NOMO-1 treated with DMSO at 0.1 percent for 48 hours (cell line): ENCODE measurements around the gene SLC22A17.

Experiments used
- DNase-seq: peaks from one replicate; lab custom pipeline; 2025; ENCODE audit not compliant: unreplicated experiment; lab: John Stamatoyannopoulos, UW

SLC22A17 gene

DNA sequence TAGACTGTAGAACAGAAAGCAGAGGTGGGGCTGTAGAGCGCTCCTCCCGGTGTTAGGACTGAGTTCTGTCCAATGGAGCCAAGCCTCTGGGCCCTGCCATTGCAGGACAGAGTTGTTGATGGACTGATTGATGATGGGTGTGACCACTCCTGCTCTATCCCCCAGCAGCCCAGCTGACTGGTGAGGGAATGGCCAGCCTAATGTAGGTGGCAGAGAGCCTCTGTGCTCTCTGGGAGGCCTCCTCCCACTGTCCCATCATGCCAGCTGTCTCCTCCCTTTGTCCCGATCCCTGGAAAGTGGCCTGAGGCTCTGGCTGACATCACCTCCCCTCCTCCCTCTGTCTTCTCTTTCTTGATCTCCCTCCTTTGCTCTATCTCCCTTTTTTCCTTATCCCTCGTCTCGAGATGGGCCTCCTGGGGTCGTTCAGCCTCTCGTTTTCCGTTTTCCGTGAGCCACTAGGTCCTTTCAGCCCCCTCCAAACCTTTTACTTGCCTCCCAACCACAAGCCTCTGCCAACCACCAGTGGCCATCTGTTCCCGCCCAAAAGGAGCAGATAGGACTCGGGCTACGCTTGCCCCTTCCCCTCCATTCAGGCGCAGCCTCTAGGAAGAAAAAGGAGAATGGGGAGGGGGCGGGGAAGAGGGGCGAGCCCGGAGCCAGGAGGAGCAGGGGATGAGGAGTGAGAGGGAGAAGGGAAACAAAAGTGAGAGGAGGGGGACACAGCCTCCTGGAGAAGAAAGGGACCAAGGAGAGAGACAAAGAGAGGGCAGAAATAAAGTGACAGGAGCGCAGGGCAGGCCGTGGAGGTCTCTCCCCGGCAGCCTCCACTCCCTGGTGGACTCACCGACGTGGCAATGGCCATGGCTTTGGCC lies 11.7 kb upstream of the SLC22A17 start:
- no peak for DNase-seq

DNA sequence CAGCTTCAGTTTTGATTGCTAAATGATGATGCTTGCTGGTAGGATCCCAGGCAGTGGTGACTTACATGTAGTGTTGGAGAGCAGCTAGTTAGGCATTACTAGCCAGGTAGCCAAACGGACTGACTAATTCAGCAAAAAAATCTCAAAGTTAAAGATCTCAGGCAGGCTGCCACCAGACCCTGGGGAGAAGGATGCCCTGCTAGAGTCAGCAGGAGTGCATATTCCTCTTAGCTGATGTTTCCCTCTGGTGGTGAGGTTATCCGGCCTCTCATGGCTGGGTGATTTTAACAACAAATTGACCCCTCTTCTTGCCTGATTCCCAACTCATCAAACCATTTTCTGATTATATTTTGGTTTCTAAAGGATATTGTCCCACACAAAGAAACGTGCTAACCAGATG lies 9.5 kb upstream of the SLC22A17 start:
- DNase-seq = no peak

DNA sequence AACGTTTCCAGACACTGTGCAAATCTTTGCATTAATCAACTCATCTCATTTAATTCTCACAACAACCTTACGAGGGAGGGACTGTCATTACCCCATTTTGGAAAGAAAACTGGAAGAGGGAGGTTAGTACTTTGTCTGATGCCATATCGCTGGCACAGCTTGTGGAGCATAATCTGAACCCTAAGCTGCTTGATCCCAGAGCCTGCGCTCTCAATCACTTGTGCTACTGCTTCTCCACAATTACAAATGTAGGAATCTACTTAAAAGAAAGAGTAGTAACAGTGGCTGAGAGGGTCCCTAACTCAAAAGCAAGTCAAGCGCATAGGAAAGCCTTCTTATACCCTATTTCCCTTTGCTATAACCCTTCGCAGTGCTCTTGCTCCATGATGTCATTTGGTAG lies 9.1 kb upstream of the SLC22A17 start:
- no peak for DNase-seq

DNA sequence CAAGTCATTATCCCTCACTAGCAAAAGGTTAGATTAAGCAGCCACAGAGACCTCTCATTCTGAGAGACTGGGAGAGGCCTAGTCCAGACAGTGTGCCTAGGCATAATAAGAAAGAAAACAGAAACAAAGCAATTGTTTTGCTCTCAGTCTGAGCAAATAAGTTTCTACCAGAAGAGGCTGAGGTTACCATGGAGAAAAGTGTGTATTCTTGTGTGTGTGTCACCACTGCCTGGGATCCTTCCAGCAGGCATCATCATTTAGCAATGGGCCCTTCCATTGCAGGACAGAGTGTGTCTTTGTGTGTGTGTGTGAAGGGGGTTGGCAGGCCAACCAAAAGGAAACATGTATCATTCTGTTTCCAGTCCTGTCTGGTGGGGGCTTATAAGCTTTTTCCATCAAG lies 8.6 kb upstream of the SLC22A17 start:
- no peak for DNase-seq

DNA sequence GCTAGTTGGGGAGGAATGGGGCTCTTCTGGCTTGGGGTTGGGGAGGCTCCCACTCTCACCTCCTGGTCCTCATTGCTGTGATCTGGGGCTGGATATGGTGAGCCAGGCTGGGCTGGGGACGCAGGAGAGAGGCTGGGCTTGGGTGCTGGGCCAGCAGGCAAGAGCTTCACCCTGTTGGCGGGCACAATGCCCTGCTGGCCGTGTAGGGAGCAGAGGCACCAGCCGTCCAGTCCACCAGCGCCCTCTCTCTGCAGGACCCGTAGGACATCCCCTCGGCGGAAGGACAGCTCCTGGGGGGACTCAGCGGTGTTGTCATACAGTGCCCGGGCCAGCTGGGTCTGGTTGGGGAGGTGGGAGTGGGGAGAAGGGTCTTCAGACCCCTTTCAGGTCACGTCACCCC lies 7.8 kb upstream of the SLC22A17 start:
- no peak for DNase-seq

DNA sequence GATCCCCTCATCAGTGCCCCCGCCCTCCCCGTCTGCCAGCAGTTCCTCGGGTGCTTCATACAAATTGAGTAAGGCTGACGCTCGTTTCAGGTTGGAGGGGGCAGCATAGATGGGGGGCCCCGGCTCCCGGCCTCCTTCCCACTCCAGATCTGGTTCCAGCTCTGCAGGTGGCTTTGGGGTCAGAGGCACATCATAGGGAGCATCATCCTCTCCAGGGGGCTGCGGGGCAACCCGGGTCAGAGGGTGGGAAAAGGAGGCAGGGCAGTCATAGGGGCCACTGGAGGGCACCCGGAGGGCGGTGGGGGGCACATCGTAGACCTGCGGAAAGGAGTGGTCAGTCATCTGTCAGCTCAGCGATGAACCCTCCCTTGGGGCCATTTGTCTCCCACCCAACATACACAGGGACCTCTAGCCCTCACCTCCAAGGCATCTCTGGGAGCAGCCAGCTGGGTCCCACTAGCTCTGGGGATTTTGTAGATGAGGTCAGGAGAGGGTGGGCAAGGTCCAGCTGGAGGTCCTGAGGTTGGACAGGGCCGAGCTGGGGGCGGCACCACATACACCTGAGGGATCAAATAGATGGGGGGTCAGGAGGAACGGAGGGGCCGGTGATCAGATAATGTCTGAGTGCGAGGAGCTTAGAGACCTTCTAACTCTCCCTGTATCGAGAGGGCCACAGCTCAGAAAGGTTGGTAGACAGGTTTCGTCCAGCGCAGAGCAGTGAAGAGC lies 7.2 kb upstream of the SLC22A17 start:
- no peak for DNase-seq

DNA sequence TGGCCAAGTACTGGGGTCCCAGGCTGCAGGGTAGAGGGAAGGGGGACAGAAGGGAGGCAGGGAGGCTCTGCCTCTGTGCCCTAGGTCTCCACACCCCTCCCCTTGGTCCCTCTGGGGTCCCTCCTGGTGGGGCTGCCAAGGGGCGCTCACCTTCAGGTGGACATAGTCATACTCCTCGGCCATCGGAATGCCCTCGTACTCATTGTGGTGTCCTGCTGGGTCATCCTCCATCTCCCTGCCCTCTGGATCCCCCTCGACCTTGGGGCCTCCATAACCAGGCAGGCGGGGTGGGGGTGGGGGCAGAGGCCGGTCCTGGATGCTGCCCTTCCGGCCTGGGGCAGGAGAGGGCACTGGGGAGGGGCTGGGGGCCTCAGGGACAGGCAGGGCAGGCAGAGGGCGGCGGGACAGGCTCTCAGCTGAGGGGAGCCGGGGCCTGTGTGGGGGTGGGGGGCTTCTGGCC lies 6.5 kb upstream of the SLC22A17 start:
- no peak for DNase-seq

DNA sequence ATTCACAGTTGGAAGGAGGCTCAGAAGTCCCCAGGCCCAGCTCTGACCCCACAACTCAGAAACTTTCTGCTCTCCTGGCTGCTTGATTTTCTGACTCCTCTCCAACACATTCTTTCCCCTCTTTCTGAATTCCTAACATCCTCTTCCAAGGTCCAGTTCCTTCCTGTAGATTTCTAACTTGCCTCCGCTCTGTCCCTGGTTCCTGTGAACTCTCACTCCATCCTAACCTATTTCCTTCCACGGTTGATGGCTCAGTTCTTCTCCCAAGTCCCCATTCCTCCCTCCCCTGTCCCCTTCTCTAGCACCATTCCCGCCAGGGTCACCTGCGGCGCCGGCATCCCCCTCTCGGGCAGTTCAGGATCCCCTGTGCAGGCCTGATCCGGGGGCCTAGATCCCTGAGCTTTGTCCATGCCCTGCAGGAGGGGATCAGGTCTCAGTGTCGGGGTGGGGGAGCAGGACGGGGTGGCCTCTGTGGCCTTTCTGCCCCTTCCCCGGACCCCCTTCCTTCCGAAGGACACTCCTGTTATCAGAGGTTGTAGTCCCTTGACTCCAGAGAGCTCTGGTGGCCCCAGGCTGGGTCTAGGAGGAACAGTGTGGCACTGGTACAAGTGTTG lies 6.0 kb upstream of the SLC22A17 start:
- DNase-seq = no peak

DNA sequence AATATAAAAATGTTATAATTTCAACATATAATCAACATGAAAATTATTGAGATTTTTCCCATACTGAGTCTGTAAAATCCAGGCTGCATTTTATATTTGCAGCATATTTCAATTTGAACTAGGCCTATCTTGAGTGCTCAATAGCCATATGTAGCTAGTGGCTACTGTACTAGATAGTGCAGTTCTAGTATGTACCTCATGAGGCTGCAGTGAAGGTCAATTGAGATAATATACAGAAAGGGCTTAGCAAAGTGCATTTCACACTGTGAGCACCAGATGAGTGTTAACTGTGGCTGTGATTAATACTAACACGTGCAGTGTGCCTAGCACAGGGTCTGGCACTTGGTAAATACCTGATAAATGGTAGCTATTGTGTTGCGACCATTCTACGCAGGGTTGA lies 5.4 kb upstream of the SLC22A17 start:
- no peak for DNase-seq

DNA sequence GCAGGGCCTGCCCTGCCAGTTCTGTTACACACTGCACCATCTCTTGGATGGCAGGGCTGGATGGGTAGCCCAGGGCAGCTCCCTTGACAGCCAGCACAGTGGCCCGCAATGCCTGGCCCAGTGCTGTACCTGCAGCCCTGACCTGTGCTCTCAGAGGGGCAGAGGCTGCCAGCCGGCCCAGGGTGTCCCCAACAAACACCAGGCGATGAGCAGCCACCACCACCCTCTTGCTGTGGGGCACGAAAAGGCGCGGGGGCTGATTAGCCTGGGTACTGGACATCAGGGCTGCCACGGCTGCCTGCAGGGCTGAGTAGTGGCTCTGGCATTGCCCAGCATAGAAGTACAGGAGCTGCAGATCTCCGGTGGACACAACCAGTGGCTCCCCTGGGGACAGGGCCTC lies 4.6 kb upstream of the SLC22A17 start:
- no peak for DNase-seq

DNA sequence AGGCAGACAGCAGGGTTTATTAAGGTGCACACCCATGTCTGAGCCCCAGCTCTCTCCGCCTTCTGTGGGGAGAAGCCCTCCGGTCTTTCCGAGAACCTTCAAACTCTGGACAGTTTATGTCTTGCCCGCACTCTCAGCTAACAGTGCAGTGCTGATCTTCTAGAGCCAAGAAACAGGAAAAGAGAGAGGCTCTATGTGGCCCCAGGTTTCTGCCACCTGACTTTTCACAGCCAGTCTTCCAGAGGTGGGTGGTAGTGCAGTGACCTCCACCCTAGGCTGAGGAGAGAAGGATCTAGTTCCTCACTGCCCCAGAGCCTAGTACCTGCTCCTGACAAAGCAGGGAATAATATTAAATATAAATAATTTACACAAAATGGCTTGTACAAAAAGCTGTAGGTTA lies 4.0 kb upstream of the SLC22A17 start:
- no peak for DNase-seq

DNA sequence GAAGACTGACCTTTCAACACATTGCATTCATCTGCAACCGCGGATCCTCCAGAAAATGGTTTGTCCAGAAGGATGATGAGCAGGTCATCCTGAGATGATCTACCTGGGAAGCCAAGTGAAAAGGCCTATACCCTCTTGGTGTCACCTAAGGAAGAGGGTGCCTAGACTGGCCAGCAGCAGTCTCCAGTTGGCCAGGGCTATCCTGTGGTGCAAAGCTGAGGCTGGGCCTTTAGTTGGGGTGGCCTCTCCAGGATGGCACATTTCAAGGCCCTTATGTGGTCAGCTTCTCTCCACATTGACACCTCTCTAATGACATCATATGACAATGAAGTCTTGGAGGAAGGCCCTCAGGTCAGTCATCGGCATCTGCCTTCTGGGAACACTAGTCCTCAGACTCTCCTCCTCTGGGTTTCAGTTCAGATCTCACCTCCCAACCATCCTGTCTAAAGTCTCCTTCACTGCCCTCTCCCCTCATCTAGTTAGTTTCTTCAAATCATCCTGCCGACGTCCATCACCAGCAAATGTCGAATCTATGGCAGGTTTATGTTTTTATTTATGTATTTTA lies 3.3 kb upstream of the SLC22A17 start:
- no peak for DNase-seq

DNA sequence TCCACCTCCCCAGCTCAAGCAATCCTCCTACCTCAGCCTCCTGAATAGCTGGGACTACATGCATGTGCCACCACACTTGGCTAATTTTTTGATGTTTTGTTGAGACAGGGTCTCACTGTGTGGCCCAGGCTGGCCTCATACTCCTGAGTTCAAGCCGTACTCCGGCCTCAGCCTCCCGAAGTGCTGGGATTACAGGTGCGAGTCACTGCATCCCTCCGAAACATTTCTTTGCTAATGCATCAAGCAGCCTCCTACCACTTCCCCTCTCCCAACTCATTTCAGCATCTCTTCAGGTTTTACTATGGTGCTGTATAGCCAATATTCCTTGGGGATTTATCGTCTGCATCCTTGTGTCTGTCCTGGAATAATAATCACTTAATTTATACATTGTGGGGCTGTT lies 2.3 kb upstream of the SLC22A17 start:
- no peak for DNase-seq

DNA sequence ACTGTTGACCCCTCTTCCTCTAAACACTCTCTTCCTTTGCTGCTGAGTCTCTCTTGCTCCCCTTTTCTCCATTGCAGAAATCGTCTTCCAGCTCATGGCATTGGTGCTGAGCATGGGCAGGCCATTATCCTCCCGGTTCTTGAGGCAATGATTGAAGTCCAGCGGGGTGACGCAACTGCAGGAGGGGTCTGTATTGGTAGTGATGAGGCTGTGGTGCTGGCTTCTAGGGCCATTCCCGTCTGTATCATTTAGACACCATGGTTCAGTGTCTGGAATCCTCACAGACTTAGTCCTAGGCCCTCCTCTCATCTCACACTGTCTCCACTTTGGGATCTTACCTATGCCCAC lies 720 bp upstream of the SLC22A17 start:
- DNase-seq = no peak

DNA sequence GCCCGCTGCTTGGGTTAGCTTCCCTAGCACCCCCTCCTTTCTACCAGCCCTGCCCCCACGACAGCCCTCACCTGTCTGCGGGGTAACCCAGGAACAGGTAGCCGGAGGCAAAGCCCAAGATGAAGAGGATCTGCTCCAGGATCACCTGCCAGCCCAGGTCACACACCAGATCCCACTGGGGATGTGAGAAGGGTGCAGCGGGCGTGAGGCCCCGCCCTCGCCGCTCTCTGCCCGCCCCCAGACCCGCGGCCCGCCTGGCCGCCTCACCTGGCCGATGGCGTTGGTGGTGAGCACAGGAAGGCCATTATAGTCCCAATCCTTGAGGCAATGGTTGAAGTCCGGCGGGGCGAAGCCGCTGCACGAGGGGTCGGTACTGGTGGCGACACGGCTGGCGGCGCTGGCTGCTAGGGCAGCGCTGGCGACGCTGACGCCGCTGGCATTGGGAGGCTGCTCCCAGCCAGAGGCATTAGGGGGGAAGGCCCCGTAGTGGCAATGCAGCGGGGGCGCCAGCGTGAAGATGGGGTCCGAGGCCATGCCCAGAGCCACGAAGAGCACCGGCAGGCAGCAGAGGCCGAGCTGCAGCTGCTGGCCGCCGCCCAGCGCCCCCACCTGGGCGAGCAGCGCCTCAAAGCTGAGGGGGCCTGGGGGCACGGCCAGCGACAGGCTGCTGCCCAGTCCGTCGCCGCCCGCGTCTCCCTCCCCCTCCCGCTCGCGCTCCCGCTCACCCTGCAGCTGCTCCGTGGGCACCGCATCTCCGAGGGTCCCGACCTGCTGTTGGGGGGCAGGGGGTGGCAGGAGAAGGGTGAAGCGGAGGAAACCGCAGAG lies 794 bp downstream of the SLC22A17 start:
- no peak for DNase-seq

DNA sequence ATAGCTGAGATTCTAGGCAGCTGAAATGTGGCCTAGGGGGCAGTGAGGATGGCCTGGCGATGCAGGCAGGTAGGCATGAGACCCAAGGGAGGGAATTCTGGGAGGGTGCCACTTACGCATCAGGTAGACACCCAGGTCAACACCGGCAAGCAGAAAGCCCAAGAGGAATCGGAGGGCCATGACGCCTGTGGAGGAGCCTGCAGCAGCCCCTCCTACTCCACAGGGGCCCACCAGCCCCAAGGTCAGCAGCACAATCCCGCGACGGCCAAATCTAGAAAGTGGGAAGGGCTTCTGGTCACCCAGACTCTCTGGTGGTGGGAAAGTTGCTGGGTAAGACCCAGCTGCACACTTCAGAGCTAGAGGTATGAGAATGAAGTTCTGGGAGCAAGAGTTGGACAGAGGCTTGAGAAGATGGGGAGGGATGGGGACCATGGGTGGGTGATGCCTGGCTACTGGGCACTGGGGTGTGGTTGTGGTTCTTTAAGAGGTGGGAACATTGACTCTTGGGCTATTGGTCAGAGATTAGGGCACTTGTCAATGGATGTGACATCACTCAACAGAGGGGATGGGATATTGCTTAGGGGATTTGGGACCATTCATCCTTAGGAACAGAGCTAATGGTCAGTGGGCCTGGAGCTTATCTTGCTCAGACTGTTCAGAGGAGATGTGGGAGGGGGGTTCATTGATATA lies 3.4 kb downstream of the SLC22A17 start:
- DNase-seq = no peak

DNA sequence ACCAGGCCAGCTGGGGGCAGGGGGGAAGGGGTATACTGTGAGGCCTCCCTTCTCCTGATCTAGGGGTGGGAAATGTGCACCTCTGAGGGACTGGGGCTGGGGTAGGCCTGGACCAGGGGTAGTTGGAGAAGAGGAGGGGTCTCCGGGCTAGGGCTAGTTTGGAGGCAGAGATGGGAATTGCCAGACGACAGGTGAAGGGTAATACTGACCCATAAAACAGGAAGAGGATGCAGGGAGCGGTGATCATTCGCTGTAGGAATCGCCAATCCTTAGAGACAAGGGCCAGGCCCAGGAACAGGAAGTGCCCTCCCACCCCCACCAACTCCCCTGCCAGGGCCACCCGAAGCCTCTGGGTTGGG lies 4.4 kb downstream of the SLC22A17 start:
- no peak for DNase-seq

DNA sequence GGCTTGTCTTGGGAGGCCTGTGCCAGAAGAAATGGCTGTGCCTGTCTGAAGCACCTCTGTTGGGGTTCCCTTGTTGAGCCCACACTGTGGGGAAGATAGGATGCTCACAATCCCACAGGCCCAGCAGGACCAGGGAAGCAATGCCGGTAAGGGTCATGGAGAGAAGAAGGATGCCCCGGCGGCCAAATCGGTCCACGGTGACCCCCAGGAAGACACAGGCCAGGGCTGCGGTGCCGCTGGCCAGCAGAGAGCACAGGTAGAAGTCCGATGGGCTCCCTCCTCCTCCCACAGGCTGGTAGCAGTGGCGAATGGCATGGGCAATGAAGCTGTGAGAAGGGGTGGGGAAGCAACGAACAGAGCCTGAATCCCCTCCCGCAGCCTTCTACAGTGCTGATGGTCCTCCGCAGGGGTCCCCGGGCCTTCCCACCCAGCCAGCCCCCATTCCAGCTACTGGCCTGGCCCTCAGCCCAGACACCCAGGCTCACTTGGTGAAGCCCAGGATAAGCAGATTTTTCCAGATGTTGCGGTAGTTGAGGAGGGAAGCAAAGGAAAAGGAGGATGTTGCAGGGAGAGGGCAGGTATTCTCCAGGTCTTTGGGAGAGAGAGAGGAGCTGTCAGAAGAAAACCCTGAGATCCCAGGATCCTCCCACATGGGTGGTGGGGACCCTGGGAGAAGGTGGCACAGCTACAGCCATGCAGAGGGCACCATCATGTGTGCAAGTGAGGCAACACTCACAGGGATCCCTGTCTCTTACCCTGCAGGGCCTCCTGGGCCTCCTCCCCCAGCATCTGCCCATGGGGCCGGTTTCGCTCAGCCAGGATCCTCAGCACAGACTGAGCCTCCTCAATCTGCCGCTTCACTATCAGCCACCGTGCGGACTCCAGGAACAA lies 5.0 kb downstream of the SLC22A17 start:
- DNase-seq = no peak

DNA sequence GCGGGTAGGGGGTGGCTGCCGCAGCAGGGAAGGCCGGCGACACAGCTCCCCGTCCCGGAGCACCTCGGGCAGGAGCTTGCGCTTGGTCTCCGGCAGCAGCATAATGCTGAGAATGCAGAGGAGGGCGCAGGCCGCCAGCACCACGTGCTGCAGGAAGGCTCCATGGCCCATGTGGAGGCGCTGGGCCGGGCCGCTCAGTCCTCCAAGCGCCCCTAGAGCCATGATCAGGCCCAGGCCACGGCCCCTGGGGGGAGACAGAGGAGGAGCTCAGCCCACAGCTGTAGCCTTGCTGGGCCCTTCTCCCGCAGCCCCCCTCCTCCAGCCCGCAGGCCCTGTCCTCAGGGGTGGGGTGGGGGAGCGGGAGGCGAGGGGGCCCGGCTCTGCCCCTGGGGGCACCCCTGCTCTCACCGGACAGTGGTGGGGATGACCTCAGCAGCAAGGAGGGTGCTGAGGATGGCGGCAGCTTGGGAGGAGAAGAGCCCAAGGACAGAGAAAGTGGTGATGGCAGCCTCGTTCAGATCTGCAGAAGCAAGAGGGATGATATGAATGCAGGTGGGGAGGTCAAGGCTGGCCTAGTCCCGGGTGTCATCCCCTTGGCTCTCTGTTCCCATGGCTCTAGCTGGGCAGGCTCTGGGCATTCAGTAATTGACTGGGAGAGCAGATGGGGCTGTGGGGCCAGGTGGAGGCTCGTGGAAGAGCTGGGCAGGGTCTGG lies 5.8 kb downstream of the SLC22A17 start:
- DNase-seq = no peak
